HepG2 (cell line): ENCODE data around the gene OR5B21. TPM values are rescaled to one million over a fixed set of nuclear protein-coding genes. Genes with fewer than 3 reads are reported as not detected.

Source experiments
- ATAC-seq: fragments of 200-7000 bp; cut with Tn5 transposase; 3 replicates; pipeline ENCODE4 v1.9.1; 2020; ENCODE audit warnings: mild to moderate bottlenecking, moderate library complexity
- BruUV-seq: library from RNA; stranded (reverse); fragments of 400-500 nt; replicated peaks from 2 replicates; lab custom pipeline; 2021; lab: Mats Ljungman, UMichigan
- CTCF ChIA-PET: fragments of 300-600 bp; formaldehyde crosslinking; extraction: SDS; loops from one replicate; lab custom pipeline; 2021; ENCODE audit warnings: low total read pairs, inconsistent platforms, low intra/inter-chr PET ratio; lab: Yijun Ruan, JAX
- POLR2A ChIA-PET: fragments of 350-600 bp; sonication (Branson Sonifier 250); formaldehyde crosslinking; loops from one replicate; lab custom pipeline; 2020; ENCODE audit warnings: antibody characterized with exemption, inconsistent platforms; lab: Yijun Ruan, JAX
- DNase-seq: peaks from one replicate; pipeline ENCODE4 v3.0.0-alpha.2; 2015; ENCODE audit warnings: low spot score
- FAIRE-seq: peaks from 3 replicates; lab custom pipeline; 2011; peaks lifted over from hg19 to GRCh38; lab: Jason Lieb, UNC
- H2AFZ ChIP-seq: one replicate; pipeline ENCODE4 v1.6.1; 2011; ENCODE audit warnings: low read length, inconsistent platforms
- H3K27ac ChIP-seq: fragments of 300-600 bp; 3 replicates; pipeline ENCODE4 v1.8.0; 2011; ENCODE audit warnings: mixed run types, mild to moderate bottlenecking, mixed read lengths, low read length, inconsistent platforms; ENCODE audit not compliant: insufficient read depth; ENCODE audit errors: extremely low read length
- H3K27me3 ChIP-seq, 2 experiments: fragments of 200-600 bp in 1 of 2; 2 replicates in 1 of 2; 3 replicates in 1 of 2; pipeline versions ENCODE4 v1.6.0 to v1.8.0; 2011; ENCODE audit warnings: low read length in 2 of 2, mild to moderate bottlenecking in 2 of 2, moderate library complexity in 2 of 2, inconsistent platforms in 1 of 2; ENCODE audit not compliant: insufficient read depth in 2 of 2, control insufficient read depth in 1 of 2
- H3K36me3 ChIP-seq, 2 experiments: fragments of 200-600 bp in 1 of 2; replicated peaks in 1 of 2; 2 replicates in 1 of 2; 3 replicates in 1 of 2; pipeline versions ENCODE4 v1.5.1 to v1.8.0; 2011; ENCODE audit warnings: low read length in 2 of 2, inconsistent platforms in 1 of 2; ENCODE audit not compliant: insufficient read depth in 2 of 2, control insufficient read depth in 1 of 2
- H3K4me1 ChIP-seq: 2 replicates; pipeline ENCODE4 v1.5.1; 2012; ENCODE audit warnings: low read length, inconsistent platforms; ENCODE audit not compliant: insufficient read depth
- H3K4me2 ChIP-seq: 2 replicates; pipeline ENCODE4 v1.6.0; 2011; ENCODE audit warnings: low read depth, low read length, inconsistent platforms
- H3K4me3 ChIP-seq, 3 experiments: fragments of 200-600 bp in 1 of 3; sonication (generic), shearing (Covaris generic) in 1 of 3; replicated peaks in 1 of 3; 2 replicates each; pipeline ENCODE4 v1.5.1; 2011 to 2016; ENCODE audit warnings: low read length in 3 of 3, inconsistent platforms in 2 of 3, low read depth in 2 of 3, mild to moderate bottlenecking in 2 of 3, control low read depth in 1 of 3, mixed read lengths in 1 of 3; ENCODE audit not compliant: insufficient read depth in 1 of 3
- H3K79me2 ChIP-seq: one replicate; pipeline ENCODE4 v1.6.1; 2011; ENCODE audit warnings: low read length, inconsistent platforms; ENCODE audit not compliant: insufficient read depth
- H3K9ac ChIP-seq: 2 replicates; pipeline ENCODE4 v1.6.0; 2011; ENCODE audit warnings: mild to moderate bottlenecking, low read depth, low read length, inconsistent platforms; ENCODE audit not compliant: insufficient read depth
- H3K9me3 ChIP-seq: 2 replicates; pipeline ENCODE4 v1.5.1; 2012; ENCODE audit warnings: mild to moderate bottlenecking, low read length
- H4K20me1 ChIP-seq: 2 replicates; pipeline ENCODE4 v1.6.0; 2011; ENCODE audit warnings: inconsistent platforms, mild to moderate bottlenecking, low read length, moderate library complexity; ENCODE audit not compliant: insufficient read depth
- FIP1L1 ChIP-seq: fragments of 200-400 bp; formaldehyde crosslinking; IDR thresholded peaks from 2 replicates; pipeline ENCODE4 v1.6.1; 2018; ENCODE audit warnings: low read depth, mild to moderate bottlenecking, low read length, moderate library complexity, borderline replicate concordance; ENCODE audit not compliant: insufficient read depth
- KAT7 ChIP-seq: IDR thresholded peaks from 2 replicates; pipeline ENCODE4 v1.6.1; 2018; ENCODE audit warnings: borderline replicate concordance, missing compliant biosample characterization
- KAT8 ChIP-seq: IDR thresholded peaks from 2 replicates; pipeline ENCODE4 v1.6.1; 2016; ENCODE audit warnings: missing genetic modification reagents, missing compliant biosample characterization
- KDM3A ChIP-seq: IDR thresholded peaks from 2 replicates; pipeline ENCODE4 v1.6.1; 2018; ENCODE audit warnings: low read depth, missing compliant biosample characterization
- KDM6A ChIP-seq: IDR thresholded peaks from 2 replicates; pipeline ENCODE4 v1.6.1; 2016; ENCODE audit warnings: low read depth
- NR1H2 ChIP-seq: sonication (generic); formaldehyde crosslinking; IDR thresholded peaks from 2 replicates; pipeline ENCODE4 v1.8.1; 2022; ENCODE audit warnings: low read depth, missing genetic modification reagents, borderline replicate concordance
- NR2F1 ChIP-seq, 2 experiments: fragments of 450-650 bp in 1 of 2; formaldehyde crosslinking in 1 of 2; IDR thresholded peaks; 2 replicates each; pipeline versions ENCODE4 v1.5.0 to v1.6.1; 2016 to 2020; ENCODE audit warnings: mild to moderate bottlenecking in 1 of 2, missing compliant biosample characterization in 1 of 2, missing genetic modification reagents in 1 of 2, moderate library complexity in 1 of 2
- PHF5A ChIP-seq: IDR thresholded peaks from one replicate; pipeline ENCODE4 v1.6.1; 2018; ENCODE audit warnings: low read depth, missing genetic modification reagents; ENCODE audit not compliant: unreplicated experiment
- RFX3 ChIP-seq: IDR thresholded peaks from 2 replicates; pipeline ENCODE4 v1.6.1; 2016; ENCODE audit warnings: missing biosample characterization, missing genetic modification reagents
- RFXAP ChIP-seq: sonication (generic); formaldehyde crosslinking; IDR thresholded peaks from 2 replicates; pipeline ENCODE4 v1.4.0; 2020; ENCODE audit warnings: missing genetic modification reagents, borderline replicate concordance
- SIN3B ChIP-seq: fragments of 150-350 bp; IDR thresholded peaks from 2 replicates; pipeline ENCODE4 v1.6.1; 2014; ENCODE audit warnings: low read length
- ZFP36L1 ChIP-seq: sonication (generic); formaldehyde crosslinking; IDR thresholded peaks from 2 replicates; pipeline ENCODE4 v1.8.0; 2022; ENCODE audit warnings: mild to moderate bottlenecking, missing genetic modification reagents, moderate library complexity
- ZNF33B ChIP-seq: sonication (generic); formaldehyde crosslinking; IDR thresholded peaks from 2 replicates; pipeline ENCODE4 v1.5.1; 2020; ENCODE audit warnings: mild to moderate bottlenecking, missing genetic modification reagents
- ZNF549 ChIP-seq: sonication (generic); formaldehyde crosslinking; IDR thresholded peaks from 2 replicates; pipeline ENCODE4 v1.5.0; 2020; ENCODE audit warnings: missing genetic modification reagents
- in situ Hi-C: cut with HindIII; loops from 2 replicates; pipeline ENCODE4 v1.10.0; 2017; ENCODE audit warnings: low pct_unique_long_range_greater_than_20kb; ENCODE audit not compliant: extremely low pct_ligation_motif_present
- intact Hi-C: fragments of 100-400 bp; cut with micrococcal nuclease; formaldehyde crosslinking; loops from one replicate; pipeline ENCODE4 v1.10.0; 2022; ENCODE audit not compliant: unreplicated experiment
- polyA plus RNA-seq, 8 experiments: library from polyadenylated mRNA; depleted of rRNA in 3 of 8; stranded (reverse) in 7 of 8; unstranded in 1 of 8; fragments of >200 nt; fragmentation: Illumina TruSeq in 4 of 8; extraction: Trizol in 4 of 8; gene quantifications; 2 replicates each; pipeline versions ENCODE4 v1.2.1 to v1.2.3, GENCODE V29; 2011 to 2016; ENCODE audit warnings: low read depth in 4 of 8, missing spikeins in 1 of 8, mixed read lengths in 1 of 8; ENCODE audit not compliant: insufficient read depth in 1 of 8
- total RNA-seq, 5 experiments: library from RNA; depleted of rRNA; stranded (reverse); fragments of >200 nt; fragmentation: Illumina TruSeq; extraction: Trizol; gene quantifications; 2 replicates each; pipeline ENCODE4 v1.2.3, GENCODE V29; 2016; ENCODE audit warnings: low read depth in 1 of 5
- TF ChIP-seq, protein P1 (sequence below): sonication (generic); formaldehyde crosslinking; IDR thresholded peaks from 2 replicates; pipeline ENCODE4 v1.5.0; 2020; ENCODE audit warnings: missing genetic modification reagents, mild to moderate bottlenecking, borderline replicate concordance
- TF ChIP-seq, protein P2 (sequence below): sonication (generic); formaldehyde crosslinking; IDR thresholded peaks from 2 replicates; pipeline ENCODE4 v1.4.0; 2020; ENCODE audit warnings: missing genetic modification reagents, mild to moderate bottlenecking, borderline replicate concordance
- TF ChIP-seq, protein P3 (sequence below): sonication (generic); formaldehyde crosslinking; conservative IDR thresholded peaks from 2 replicates; pipeline ENCODE4 v1.4.0; 2020; ENCODE audit warnings: missing genetic modification reagents
- TF ChIP-seq, protein P4 (sequence below): sonication (generic); formaldehyde crosslinking; IDR thresholded peaks from 2 replicates; pipeline ENCODE4 v1.5.1; 2020; ENCODE audit warnings: mild to moderate bottlenecking, missing genetic modification reagents, moderate library complexity

OR5B21 gene
- total and polyA plus RNA-seq, 2 of the 13 experiments (the other 11 are each of a cell fraction or from before 2014, with no cell fraction given): not detected

DNA sequence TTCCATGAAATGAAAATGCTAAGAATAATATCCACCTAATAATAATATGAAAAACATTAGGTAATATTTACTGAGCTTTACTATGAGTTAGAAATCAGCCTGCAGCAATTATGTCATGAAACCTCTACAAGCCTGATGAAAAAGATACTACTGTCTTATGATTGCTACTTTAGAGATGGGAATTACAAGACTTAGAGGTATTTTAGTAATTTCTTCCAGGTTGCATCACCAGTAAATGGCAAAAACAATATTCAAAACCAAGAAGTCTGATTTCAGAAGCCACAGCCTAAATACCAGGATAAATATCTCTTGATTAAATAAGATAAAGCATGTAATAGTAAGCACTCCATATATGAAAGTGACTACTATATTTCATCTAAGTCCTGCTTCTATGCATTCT is 13.8 kb downstream of the OR5B21 start:
- no peak overlapping the region for H2AFZ ChIP-seq
- BruUV-seq: no TSS peak
- in situ Hi-C loops (loop anchor here (25.0 kb wide), 1 partner anchor 332 kb away; no protein-coding TSS in a partner anchor), intact Hi-C loops (no loop called here)
- ChIA-PET CTCF (no interaction called here), POLR2A (no interaction called here)
- no peak overlapping the region for H3K27ac ChIP-seq
- no peaks in the 10 kb centered on the region for H3K4me1 ChIP-seq
- H3K4me2 ChIP-seq: no peak overlapping the region
- H3K9ac ChIP-seq: no peak overlapping the region
- no peak for ATAC-seq
- no peaks in the 10 kb centered on the region for H3K79me2 ChIP-seq
- H3K9me3 ChIP-seq: no peaks in the 10 kb centered on the region
- no peak overlapping the region for H3K4me3 ChIP-seq
- H3K36me3 ChIP-seq: no peaks in the 10 kb centered on the region
- no peaks in the 10 kb centered on the region for H3K27me3 ChIP-seq
- H4K20me1 ChIP-seq: no peaks in the 10 kb centered on the region
- no peak for DNase-seq
- FAIRE-seq: no peak
- TF ChIP-seq FIP1L1 (no peak), KAT8 (CRISPR knock-in tag) (no peak), KAT7 (CRISPR knock-in tag) (no peak), SIN3B (no peak), KDM6A (CRISPR knock-in tag) (no peak), NR2F1 (CRISPR knock-in tag; IDR thresholded peaks at IDR 0.05) (no peak), RFX3 (no peak), RFXAP (CRISPR knock-in tag) (no peak), ZFP36L1 (CRISPR knock-in tag) (no peak), ZNF33B (CRISPR knock-in tag) (no peak), ZNF549 (CRISPR knock-in tag) (no peak), NR1H2 (CRISPR knock-in tag) (no peak), KDM3A (CRISPR knock-in tag) (no peak), PHF5A (no peak)
- TF ChIP-seq, protein P1, sequence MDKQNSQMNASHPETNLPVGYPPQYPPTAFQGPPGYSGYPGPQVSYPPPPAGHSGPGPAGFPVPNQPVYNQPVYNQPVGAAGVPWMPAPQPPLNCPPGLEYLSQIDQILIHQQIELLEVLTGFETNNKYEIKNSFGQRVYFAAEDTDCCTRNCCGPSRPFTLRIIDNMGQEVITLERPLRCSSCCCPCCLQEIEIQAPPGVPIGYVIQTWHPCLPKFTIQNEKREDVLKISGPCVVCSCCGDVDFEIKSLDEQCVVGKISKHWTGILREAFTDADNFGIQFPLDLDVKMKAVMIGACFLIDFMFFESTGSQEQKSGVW (CRISPR knock-in tag): no peak
- TF ChIP-seq, protein P2, sequence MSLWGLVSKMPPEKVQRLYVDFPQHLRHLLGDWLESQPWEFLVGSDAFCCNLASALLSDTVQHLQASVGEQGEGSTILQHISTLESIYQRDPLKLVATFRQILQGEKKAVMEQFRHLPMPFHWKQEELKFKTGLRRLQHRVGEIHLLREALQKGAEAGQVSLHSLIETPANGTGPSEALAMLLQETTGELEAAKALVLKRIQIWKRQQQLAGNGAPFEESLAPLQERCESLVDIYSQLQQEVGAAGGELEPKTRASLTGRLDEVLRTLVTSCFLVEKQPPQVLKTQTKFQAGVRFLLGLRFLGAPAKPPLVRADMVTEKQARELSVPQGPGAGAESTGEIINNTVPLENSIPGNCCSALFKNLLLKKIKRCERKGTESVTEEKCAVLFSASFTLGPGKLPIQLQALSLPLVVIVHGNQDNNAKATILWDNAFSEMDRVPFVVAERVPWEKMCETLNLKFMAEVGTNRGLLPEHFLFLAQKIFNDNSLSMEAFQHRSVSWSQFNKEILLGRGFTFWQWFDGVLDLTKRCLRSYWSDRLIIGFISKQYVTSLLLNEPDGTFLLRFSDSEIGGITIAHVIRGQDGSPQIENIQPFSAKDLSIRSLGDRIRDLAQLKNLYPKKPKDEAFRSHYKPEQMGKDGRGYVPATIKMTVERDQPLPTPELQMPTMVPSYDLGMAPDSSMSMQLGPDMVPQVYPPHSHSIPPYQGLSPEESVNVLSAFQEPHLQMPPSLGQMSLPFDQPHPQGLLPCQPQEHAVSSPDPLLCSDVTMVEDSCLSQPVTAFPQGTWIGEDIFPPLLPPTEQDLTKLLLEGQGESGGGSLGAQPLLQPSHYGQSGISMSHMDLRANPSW: no peak
- TF ChIP-seq, protein P3, sequence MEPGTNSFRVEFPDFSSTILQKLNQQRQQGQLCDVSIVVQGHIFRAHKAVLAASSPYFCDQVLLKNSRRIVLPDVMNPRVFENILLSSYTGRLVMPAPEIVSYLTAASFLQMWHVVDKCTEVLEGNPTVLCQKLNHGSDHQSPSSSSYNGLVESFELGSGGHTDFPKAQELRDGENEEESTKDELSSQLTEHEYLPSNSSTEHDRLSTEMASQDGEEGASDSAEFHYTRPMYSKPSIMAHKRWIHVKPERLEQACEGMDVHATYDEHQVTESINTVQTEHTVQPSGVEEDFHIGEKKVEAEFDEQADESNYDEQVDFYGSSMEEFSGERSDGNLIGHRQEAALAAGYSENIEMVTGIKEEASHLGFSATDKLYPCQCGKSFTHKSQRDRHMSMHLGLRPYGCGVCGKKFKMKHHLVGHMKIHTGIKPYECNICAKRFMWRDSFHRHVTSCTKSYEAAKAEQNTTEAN (CRISPR knock-in tag): no peak
- TF ChIP-seq, protein P4, sequence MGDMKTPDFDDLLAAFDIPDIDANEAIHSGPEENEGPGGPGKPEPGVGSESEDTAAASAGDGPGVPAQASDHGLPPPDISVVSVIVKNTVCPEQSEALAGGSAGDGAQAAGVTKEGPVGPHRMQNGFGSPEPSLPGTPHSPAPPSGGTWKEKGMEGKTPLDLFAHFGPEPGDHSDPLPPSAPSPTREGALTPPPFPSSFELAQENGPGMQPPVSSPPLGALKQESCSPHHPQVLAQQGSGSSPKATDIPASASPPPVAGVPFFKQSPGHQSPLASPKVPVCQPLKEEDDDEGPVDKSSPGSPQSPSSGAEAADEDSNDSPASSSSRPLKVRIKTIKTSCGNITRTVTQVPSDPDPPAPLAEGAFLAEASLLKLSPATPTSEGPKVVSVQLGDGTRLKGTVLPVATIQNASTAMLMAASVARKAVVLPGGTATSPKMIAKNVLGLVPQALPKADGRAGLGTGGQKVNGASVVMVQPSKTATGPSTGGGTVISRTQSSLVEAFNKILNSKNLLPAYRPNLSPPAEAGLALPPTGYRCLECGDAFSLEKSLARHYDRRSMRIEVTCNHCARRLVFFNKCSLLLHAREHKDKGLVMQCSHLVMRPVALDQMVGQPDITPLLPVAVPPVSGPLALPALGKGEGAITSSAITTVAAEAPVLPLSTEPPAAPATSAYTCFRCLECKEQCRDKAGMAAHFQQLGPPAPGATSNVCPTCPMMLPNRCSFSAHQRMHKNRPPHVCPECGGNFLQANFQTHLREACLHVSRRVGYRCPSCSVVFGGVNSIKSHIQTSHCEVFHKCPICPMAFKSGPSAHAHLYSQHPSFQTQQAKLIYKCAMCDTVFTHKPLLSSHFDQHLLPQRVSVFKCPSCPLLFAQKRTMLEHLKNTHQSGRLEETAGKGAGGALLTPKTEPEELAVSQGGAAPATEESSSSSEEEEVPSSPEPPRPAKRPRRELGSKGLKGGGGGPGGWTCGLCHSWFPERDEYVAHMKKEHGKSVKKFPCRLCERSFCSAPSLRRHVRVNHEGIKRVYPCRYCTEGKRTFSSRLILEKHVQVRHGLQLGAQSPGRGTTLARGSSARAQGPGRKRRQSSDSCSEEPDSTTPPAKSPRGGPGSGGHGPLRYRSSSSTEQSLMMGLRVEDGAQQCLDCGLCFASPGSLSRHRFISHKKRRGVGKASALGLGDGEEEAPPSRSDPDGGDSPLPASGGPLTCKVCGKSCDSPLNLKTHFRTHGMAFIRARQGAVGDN (CRISPR knock-in tag): no peak
